Measurements from ENCODE around the gene ZBTB8B.

GRCh38 chr1:32486463-32487113 lies 21.7 kb downstream of the ZBTB8B start:
- no peak for TF ChIP-seq CTCF (IDR thresholded peaks at IDR 0.05; ENCODE audit: low read length)
- TF ChIP-seq EZH2 (optimal IDR thresholded peaks at IDR 0.05; ENCODE audit: low read depth, low read length): no peak
- no peak for TF ChIP-seq EZH2phosphoT487 (IDR thresholded peaks at IDR 0.05; ENCODE audit: low read length)
